ENCODE measurements around the gene RDH13.

Gene RDH13

DNA sequence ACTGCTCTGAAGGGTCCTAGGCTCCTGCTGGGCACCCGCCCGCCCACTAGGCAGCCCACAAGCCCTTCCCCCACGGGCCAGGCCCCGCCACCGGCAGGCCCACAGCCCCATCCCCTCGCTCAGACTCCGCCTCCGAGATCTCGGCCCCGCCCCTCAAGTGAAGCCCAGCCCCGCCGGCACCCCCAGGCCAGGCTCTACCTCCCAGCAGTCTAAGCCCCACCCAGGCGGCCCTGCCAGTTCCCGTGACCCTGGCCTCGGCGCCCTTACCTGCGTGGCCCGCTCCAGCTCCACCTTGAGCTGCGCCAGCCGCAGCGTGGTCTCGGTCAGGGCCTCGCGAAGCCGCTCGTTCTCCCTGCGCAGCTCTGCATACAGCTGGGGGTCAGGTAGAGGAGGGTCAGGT lies 29.0 kb upstream of the RDH13 start:
- no peak for DNase-seq

DNA sequence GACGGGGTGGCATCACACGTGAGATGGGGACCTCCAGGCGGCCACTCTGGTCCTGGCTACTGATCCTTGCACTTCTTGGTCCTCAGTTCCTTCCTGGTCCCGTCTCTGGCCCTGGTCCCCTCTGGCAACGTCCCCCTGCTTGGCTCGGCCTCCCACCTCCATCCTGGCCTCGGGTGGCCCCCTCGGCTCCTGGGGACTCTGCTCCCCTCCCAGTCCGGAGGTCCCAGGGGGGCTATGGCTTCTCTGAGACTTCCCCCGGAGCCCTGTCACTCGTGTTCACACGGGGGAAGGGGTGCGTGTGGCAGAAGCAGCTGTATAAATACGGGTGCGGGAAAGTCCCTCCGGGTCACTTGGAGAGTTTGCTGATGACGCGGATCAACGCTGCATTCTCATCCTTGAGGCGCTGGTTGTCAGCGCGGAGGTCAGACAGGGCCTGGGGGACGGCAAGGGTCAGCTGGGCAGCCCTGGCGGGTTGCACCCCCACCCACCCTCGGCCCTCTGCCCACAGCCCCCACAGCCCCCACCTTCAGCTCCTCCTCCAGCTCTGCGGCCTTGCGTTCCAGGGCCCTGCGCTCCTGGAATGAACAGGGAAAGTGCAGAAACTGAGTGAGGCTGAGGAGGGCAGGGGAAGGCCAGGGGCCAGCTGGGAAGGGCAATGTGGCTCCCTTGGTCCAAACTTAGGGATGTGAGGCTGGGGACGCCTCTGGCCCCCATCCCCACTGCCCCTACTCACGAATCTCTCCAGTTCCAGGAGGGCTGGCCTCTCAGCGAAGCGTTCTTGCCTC lies 28.4 kb upstream of the RDH13 start:
- DNase-seq = no peak

DNA sequence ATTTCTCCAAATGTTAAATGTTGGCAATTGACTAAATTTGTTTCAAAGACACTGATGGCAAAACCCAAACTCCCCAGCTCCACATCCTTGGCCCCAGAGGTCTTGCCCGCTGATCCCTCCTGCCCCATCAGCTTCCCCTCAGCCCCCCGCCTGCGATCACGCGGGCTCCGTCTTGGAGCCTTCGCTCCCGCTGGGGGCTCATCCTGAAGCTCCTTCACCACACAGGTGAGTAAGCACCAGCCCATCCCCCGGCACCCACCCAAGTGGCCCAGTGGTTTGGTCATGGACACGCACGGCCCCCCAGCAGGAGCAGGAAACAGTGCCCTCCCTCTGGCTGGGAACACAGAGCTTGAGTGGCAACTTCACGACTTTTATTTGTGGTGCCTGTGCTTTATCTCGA lies 27.6 kb upstream of the RDH13 start:
- DNase-seq = no peak

DNA sequence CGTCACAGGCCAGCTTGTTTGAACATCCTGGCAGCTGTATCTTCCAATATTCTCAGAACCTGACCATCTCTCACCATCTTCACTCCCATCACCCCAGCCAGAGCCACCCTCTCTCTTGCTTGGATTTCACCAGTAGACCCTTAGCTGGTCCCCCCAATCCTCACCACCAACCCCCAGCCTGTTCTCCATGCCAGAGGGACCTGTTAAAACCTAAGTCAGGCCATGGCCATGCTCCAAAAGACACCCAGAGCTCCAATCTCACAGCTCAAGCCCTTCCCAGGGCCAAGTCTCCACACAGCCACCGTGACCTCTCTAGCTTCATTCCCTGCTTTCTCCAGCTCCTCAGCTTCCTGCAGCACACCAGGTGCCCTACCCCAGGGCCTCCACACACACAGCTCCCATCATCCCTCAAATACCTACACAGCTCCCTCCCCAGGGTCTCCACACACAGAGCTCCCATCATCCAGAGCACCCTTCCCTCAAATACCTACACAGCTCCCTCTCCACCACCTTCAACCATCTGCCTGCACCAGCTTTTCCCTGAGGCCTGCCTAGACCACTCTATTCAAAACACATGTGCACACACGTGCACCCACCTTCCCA lies 26.5 kb upstream of the RDH13 start:
- DNase-seq = no peak

DNA sequence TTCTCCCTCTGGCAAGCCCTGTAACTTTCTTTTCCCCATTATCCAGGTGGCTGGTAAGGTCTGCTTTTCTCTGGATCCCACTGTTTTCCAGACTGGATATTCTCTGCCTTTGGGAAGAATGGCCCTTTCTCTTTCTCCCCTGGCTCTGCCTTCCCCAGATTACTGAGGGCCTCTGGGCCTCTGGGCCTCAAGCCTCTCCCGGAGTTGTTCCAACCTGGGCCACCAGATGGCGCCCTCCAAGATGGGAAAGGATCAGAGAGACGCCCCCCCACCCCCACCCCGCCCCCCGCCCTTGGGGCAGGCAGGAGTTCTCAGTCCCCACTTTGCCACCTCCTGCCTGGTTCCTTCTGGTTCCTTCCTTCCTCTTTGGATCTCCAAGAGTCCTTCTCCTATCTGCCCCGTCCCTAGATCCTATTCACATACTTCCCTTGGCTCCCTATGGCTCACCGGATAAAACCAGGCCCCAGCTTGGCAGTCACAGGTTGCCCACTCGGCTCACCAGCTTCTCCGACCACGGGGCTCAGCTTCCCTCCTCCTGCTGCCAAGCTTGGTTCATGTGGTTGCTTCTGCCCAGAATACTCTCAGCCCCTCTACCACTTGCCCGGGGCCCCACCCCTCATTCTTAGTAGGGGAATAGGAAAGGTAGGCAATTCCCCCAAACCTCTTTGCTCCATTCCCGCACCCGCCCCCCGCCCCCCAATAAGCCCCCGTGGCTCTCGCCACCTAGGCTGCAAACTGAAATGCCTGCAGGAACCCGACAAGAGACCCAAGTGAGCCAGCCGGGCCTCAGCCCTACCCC lies 25.8 kb upstream of the RDH13 start:
- peak; percentile 83 for DNase-seq

DNA sequence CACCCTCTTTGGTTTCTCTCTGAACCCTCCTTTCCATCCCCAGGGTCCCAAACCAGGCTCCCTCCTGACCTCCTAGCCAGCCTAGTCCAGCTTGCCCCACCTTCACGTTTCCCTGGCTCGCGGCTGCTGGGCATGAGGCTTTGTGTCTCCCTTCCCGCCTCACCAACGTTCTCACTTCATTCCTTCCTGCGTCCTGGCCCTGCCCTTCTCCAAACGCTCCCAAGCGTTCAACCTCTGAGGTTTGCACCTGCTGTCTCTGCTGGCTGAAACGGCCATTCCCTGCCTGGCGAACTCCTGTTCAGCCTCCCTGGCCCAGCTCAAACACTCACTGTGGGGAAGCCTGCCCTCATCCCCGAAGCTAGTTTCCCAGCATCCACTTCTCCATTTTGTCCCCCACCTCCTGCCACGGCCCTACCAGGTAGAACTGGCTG lies 25.1 kb upstream of the RDH13 start:
- no peak for DNase-seq

DNA sequence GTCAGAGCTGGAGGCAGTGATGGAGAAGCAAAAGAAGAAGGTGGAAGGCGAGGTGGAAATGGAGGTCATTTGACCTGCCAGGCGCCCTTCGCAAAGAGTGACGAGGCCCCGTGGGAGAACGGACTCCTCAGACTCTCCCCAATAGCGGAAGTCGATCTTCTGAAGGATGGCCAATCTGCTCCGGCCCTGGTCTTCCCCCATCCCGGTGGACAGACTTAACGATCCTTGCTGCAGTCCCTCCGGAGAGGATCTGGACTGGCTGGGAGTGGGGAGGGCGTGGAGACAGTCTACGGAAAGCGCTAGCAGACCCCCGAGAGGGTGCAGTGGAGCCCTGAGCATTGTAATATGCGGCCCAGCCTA lies 24.6 kb upstream of the RDH13 start:
- peak; percentile 40 for DNase-seq

DNA sequence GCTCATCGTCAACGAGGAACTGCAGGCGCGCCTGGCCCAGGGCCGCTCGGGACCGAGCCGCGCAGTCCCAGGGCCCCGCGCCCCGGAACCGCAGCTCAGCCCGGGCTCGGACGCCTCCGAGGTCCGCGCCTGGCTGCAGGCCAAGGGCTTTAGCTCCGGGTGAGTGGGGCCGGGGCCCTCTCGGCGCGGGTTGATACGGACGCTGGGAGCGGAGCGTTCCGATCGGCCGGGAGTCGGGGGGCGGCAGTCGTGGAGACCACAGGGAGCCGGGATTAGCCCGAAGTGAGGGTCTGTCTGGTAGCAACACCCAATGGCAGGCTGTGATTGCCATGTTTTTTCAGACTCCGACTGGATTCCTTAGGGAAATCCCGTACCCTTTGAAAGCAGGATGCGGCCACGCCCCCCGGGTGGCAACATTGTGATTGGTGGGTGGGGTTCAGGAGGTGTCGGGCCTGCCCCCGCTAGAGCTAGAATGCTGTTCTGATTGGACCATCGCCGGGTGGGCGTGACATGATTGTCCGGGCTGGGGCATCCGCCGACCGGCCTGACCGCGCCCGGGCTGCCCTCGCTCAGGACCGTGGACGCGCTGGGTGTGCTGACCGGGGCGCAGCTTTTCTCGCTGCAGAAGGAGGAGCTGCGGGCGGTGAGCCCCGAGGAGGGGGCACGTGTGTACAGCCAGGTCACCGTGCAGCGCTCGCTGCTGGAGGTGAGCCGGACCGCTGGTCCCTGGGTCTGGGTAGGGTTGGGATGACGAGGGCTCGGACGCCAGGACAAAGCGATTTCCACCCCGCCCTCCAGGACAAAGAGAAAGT lies 24.0 kb upstream of the RDH13 start:
- DNase-seq = peak; percentile 81

DNA sequence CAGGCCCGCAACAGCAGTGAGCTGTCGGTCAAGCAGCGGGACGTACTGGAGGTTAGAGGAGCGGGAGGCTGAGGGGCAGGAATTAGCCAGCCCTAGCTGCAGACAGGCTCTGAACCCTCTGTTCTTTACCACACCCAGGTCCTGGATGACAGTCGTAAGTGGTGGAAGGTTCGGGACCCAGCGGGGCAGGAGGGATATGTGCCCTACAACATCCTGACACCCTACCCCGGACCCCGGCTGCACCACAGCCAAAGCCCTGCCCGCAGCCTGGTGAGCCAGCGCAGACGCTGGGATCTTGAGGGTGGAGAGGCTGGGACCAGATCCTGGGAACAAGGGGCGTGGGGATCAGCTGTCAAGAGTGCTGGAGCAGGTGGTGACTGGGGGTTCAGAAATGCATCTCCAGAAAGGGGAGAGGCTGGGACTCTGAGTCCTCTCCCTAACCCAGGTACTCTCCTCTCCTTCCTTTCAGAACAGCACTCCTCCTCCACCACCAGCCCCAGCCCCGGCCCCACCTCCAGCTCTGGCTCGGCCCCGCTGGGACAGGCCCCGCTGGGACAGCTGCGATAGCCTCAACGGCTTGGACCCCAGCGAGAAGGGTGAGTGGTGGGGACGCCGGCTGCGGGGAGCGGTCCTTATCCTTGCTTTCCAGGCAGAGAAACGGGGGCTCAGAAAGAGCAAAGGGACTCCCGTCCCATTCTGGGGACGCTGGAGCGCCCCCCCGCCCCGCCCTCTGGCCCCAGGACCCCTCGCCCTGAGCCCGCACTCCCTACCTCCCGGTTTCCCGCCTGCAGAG lies 23.2 kb upstream of the RDH13 start:
- no peak for DNase-seq

DNA sequence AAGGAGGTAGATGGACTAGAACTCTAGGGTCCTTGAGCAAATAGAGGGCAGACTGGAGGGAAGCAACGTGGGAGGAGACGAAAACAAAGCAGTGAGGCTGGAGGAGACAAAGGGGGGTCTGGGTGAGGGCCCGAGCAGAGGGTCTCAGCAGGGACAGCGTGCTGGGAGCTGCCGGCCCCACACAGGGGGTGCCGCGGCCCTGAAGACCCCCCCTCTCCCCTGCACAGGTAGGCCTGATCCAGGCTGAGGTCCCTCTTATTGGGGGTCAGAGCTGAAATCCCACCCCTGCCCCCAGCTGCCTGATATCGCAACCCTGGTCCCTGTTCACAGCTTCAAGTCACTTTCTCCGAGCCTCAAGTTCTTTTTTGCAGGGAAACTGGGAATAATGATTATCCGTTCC lies 21.5 kb upstream of the RDH13 start:
- DNase-seq = no peak

DNA sequence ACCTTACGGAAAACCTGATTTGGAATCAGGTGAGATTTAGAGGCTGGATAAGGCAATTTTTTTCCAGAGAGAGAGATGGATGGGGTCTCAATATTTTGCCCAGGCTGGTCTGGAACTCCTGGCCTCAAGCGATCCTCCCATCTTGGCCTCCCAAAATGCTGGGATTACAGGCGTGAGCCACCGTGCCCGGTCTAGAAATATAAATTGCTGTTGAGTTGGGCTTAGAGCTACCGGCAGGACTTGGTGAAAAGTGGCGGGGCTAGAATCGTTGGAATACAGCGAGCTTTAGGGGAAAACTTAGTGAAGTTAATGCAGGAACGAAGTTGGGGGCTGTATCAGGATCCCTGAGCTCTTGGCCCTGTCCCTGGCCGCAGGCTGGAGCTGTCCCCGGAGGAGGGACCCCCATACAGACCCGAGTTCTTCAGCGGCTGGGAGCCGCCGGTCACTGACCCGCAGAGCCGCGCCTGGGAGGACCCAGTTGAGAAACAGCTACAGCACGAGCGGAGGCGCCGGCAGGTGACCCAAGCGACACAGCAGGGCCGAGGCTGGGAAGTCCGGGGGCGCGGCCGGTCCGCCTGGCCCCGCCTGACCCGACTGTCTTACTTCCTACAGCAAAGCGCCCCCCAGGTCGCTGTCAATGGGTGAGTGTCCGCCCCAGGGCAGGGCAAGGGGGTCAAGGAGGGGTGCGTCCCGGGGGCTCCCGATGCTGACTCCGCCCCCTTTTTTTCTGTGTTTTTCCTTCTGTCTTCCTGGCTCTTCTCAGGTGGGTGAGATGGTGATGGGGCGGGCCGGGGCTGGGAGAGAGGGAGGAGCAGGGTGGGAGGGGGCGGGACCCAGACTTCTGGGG lies 20.3 kb upstream of the RDH13 start:
- DNase-seq = no peak

DNA sequence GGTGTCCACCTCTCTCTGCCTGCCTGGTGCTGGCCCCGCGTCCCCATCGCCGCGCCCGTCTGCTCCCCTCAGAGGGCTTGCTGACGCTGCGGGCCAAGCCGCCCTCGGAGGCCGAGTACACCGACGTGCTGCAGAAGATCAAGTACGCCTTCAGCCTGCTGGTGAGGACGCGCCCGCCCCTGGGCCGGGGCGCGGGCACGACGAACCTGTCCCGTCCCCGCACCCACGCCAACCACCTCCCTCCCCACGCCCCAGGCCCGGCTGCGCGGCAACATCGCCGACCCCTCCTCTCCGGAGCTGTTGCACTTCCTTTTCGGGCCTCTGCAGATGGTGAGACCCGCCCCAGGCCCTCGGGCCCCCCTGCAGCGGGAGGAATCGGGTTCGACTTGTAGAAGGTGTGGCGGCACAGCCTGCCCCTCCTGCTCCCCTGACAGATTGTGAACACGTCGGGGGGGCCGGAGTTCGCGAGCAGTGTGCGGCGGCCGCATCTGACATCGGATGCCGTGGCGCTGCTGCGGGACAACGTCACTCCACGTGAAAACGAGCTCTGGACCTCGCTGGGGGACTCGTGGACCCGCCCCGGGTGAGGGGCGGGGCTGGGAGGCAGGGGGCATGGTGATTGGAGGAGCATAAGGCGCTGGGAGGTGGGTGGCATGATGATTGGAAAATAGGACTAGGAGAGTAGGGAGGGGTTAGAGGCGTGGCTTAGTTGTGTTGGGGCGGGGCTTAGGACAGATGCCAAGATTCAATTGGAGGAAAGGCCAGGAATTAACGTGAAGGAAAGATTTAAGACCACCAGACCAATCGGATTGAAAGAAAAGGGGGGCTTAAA lies 19.3 kb upstream of the RDH13 start:
- peak; percentile 54 for DNase-seq

DNA sequence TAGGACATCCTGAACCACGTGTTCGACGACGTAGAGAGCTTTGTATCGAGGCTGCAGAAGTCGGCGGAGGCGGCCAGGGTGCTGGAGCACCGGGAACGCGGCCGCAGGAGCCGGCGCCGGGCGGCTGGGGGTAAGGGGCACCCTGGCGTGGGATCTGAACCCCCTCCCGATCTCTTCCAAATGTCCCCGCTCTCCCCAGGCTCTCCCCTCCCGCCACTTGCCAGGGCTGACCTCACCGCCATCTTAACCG lies 18.7 kb upstream of the RDH13 start:
- no peak for DNase-seq

DNA sequence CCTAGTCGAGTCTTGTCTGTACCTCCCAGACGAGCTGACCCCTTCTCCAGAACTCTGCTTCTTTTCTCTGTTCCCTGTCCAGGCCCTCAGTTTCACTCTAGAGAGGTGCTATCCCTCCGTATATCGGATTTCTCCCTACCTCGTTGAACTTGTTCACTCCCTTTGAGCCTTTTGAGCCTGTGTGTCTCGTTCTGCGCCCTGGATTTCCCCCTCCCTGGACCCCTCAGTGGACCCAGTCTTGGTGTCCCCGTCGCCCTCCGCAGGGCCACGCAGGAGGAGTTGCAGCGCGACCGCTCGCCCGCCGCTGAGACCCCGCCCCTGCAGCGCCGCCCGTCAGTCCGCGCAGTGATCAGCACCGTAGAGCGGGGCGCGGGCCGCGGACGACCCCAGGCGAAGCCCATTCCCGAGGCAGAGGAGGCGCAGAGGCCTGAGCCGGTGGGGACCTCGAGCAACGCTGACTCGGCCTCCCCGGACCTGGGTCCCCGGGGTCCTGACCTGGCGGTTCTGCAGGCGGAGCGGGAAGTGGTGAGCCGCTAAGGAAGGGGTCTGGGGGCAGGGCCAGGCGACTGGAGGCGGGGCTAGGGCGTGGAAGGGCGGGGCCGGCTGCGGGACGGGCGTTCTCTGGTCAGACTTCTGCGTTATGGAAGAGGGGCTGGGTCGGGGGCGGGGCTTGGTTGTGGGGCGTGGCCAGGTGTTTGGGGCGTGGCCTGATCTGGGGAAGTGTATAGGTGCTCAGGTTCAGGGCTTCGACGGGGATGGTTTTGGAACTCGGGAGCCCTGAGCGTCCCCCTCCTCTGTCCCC lies 18.2 kb upstream of the RDH13 start:
- peak; percentile 81 for DNase-seq

DNA sequence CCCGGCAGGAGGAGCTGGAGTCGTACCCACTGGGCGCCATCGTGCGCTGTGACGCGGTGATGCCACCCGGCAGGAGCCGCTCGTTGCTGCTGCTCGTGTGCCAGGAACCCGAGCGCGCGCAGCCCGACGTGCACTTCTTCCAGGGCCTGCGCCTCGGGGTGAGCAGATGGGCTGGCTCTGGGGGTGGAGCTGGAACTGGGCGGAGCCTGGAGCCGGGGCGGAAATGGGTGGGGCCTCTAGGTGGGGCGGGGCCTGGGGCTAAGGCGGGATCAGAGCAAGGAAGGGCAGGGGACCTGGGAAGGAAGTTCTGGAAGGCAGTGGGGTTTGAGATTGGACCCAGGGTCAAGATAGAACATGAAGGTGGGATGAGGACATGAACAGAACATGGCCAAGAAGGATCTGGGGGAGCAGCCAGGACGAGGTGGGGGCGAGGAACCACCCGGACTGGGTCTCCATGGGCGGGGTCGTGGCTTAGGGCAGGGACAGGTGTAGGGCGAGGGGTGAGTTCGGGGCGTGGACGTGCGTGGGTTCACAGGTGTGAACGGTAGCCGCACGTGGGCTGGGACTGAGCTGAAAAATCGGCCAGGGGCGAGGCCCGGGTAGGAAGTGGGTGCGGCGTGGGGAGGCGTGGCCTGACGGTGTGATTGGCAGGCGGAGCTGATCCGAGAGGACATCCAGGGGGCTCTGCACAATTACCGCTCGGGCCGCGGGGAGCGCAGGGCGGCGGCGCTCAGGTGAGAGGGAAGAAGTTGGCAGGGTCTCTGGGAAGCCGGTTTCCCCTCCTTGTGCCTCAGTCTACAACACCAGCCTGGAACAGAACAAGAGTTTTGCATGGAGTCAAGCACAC lies 17.4 kb upstream of the RDH13 start:
- peak; percentile 82 for DNase-seq

DNA sequence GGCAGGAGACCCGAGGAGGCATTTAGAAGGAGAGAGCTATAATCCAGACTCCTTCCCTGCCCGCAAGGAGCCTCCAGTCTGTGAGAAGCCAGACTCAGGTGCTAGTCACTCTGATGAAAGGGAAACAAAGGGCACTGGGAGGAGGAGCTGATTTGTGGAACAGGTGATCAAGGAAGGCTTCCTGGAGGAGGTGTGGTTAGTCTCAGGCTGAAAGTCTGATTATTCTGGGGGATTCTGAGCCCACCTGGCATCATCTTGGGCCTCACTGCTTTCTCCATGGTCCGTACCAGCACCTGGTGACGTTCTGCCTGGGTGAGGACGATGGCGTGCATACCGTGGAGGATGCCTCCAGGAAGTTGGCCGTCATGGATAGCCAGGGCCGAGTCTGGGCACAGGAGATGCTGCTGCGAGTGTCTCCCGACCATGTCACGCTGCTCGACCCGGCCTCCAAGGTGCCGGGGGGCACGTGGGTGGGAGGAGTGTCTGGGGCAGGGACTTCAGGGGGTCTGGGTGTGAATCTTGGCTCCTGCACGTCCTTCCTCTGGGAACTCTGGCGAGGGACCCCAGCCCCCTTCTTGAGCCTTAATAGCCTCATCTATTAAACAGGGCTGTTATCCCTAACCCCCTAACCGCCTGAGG lies 16.6 kb upstream of the RDH13 start:
- DNase-seq = no peak

DNA sequence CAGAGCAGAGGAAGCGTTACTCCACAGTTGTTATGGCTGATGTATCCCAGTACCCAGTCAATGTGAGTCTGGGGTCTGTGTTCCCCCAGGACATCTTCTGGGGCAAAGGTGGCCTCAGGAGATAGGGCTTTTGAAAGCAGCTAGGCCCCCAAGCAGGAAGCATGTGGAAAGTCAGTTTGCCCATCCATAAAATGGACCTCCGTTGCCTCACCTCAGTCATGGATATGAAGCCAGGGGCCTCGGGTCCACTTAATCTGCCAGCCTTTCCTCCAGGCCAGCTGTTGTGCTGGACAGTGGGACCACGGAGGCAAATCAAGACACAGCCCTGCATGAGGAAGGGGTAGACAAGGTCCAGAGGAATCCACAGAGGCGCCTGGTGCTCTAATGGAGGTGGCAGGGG lies 16.0 kb upstream of the RDH13 start:
- DNase-seq = no peak

DNA sequence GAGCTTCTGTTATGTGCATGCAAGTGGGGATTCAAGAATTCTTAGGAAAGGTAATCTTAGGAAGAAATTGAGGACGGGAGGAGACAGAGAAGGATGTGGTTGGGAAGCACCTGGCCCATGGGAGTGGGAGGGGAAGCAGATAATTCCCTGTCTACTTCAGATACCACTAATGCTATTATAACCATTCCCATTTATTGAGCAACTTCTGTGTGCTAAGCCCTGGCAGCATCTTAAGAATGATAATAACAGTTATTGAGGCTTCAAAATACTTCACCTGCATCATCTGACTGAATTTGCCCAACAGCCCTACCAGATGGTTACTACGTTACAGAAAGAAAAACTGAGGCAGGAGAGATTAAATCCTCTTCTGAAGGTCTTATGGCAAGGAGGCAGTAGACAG lies 14.2 kb upstream of the RDH13 start:
- no peak for DNase-seq
